ENCODE measurements around the gene MVP. TPM values are rescaled to one million over a fixed set of nuclear protein-coding genes. Genes with fewer than 3 reads are reported as not detected.

The MVP gene
- total and polyA plus RNA-seq, 2 donors (not counting 1 experiment from before 2014, with no cell fraction given): 109 to 121 TPM

- no peak within 1 kb of the TSS for H3K4me2 ChIP-seq (replicated peaks; ENCODE audit: low read depth, low read length, poor library complexity, severe bottlenecking)
- H3K27me3 Mint-ChIP-seq: no peaks in the 10 kb centered on the region
- ChIA-PET CTCF (interaction anchor here (0.6 to 1.5 kb wide), 2 partner anchors 11 to 39 kb away, joined by 4 read pairs; no protein-coding TSS in a partner anchor), POLR2A (no interaction called here)
- H3K4me3 Mint-ChIP-seq: no peak within 1 kb of the TSS
- no peaks in the 10 kb centered on the region for H3K4me1 ChIP-seq (ENCODE audit: control insufficient read depth in 2 of 2, insufficient read depth in 2 of 2, low read length in 2 of 2)
- H3K79me2 ChIP-seq (ENCODE audit: control insufficient read depth, insufficient read depth, low read length): no peaks in the 10 kb centered on the region
- no peak for TF ChIP-seq EZH2 (IDR thresholded peaks at IDR 0.05; ENCODE audit: borderline replicate concordance, insufficient read depth, low read depth, low read length, poor library complexity, severe bottlenecking)
- no peak for TF ChIP-seq CTCF (IDR thresholded peaks at IDR 0.05)
- H3K9me3 ChIP-seq (ENCODE audit: control extremely low read depth in 1 of 3, control insufficient read depth in 2 of 3, insufficient read depth in 1 of 3, low read length in 2 of 3): no peaks in the 10 kb centered on the region
- H3K27me3 ChIP-seq (replicated peaks in 1 of 4; ENCODE audit: control extremely low read depth in 1 of 4, control insufficient read depth in 3 of 4, insufficient read depth in 4 of 4, low read length in 3 of 4): no peaks in the 10 kb centered on the region
- H3K36me3 ChIP-seq (replicated peaks in 1 of 2; ENCODE audit: control extremely low read depth in 1 of 2, control insufficient read depth in 1 of 2, extremely low read depth in 1 of 2, insufficient read depth in 2 of 2, low read length in 1 of 2): no peaks in the 10 kb centered on the region
- H3K4me3 ChIP-seq (ENCODE audit: control extremely low read depth in 1 of 5, extremely low read depth in 1 of 5, insufficient read depth in 1 of 5, low read depth in 2 of 5, low read length in 4 of 5): no peak within 1 kb of the TSS
- no peaks in the 10 kb centered on the region for H4K20me1 ChIP-seq (ENCODE audit: control insufficient read depth, insufficient read depth, low read length, poor library complexity, severe bottlenecking)
- intact Hi-C loops (cut with micrococcal nuclease): no loop called here
- ATAC-seq (ENCODE audit: low read depth): no peak
- WGBS (ENCODE audit: insufficient coverage): 73% methylated on average over 6 of the region's 10 CpGs
- H3K9me3 Mint-ChIP-seq (ENCODE audit: insufficient read depth): no peaks in the 10 kb centered on the region
- no peak within 1 kb of the TSS for H3K27ac Mint-ChIP-seq
- H3K4me1 Mint-ChIP-seq: no peaks in the 10 kb centered on the region
- H3K27ac ChIP-seq (ENCODE audit: low read length in 2 of 2): no peak within 1 kb of the TSS
- H2AFZ ChIP-seq (ENCODE audit: insufficient read depth, low read depth, low read length, poor library complexity, severe bottlenecking): no peak within 1 kb of the TSS
- no peak within 1 kb of the TSS for H3K9ac ChIP-seq (ENCODE audit: low read length)
- no peak for DNase-seq
Measured at GRCh38 chr16:29777576-29778350, 42.5 kb upstream of the MVP start, which contains the start of gene ZG16. ZG16 (plus strand) TSS chr16:29778256; CDS start chr16:29779267, 1,011 bp downstream.

- CTCF ChIA-PET: interaction anchor here (0.6 kb wide), 1 partner anchor 22 kb away, joined by 3 read pairs; no protein-coding TSS in a partner anchor
- Histone ChIP-seq H4K20me1 (ENCODE audit: control insufficient read depth, insufficient read depth, low read length, poor library complexity, severe bottlenecking) (no peaks in the 10 kb centered on the region), H3K9ac (ENCODE audit: low read length) (no peak overlapping the region), H3K9me3 (ENCODE audit: control extremely low read depth in 1 of 3, control insufficient read depth in 2 of 3, insufficient read depth in 1 of 3, low read length in 2 of 3) (no peaks in the 10 kb centered on the region), H3K27me3 (replicated peaks in 1 of 4; ENCODE audit: control extremely low read depth in 1 of 4, control insufficient read depth in 3 of 4, insufficient read depth in 4 of 4, low read length in 3 of 4) (no peaks in the 10 kb centered on the region), H3K27ac (ENCODE audit: low read length in 2 of 2) (no peak overlapping the region), H2AFZ (ENCODE audit: insufficient read depth, low read depth, low read length, poor library complexity, severe bottlenecking) (no peak overlapping the region), H3K4me2 (replicated peaks; ENCODE audit: low read depth, low read length, poor library complexity, severe bottlenecking) (no peak overlapping the region), H3K79me2 (ENCODE audit: control insufficient read depth, insufficient read depth, low read length) (no peaks in the 10 kb centered on the region), H3K4me3 (ENCODE audit: control extremely low read depth in 1 of 5, extremely low read depth in 1 of 5, insufficient read depth in 1 of 5, low read depth in 2 of 5, low read length in 4 of 5) (no peak overlapping the region), H3K4me1 (ENCODE audit: control insufficient read depth in 2 of 2, insufficient read depth in 2 of 2, low read length in 2 of 2) (no peaks in the 10 kb centered on the region), H3K36me3 (replicated peaks in 1 of 2; ENCODE audit: control extremely low read depth in 1 of 2, control insufficient read depth in 1 of 2, extremely low read depth in 1 of 2, insufficient read depth in 2 of 2, low read length in 1 of 2) (no peaks in the 10 kb centered on the region)
- Mint-ChIP-seq H3K4me3 (no peak overlapping the region), H3K9me3 (ENCODE audit: insufficient read depth) (no peaks in the 10 kb centered on the region), H3K4me1 (no peaks in the 10 kb centered on the region), H3K27me3 (no peaks in the 10 kb centered on the region), H3K27ac (no peak overlapping the region)
- ATAC-seq (ENCODE audit: low read depth): no peak
- TF ChIP-seq CTCF (IDR thresholded peaks at IDR 0.05): no peak
- DNase-seq: no peak
- POLR2A ChIA-PET: interaction anchor here (1.1 kb wide), 1 partner anchor 11 kb away, joined by 3 read pairs; the partner anchor contains the start of gene KIF22
- intact Hi-C loops (cut with micrococcal nuclease): no loop called here
- WGBS (ENCODE audit: insufficient coverage): 96% methylated on average over 9 of the region's 10 CpGs
Measured at GRCh38 chr16:29779474-29779873, 40.8 kb upstream of the MVP start.

All from B cell (primary cell).